Duodenal mucosa (tissue), 2 donors: ENCODE measurements around the gene NR1I3.

Source experiments
- H3K27ac ChIP-seq: one replicate; pipeline ENCODE4 v1.7.0; 2013; ENCODE audit warnings: low read depth, low read length
- H3K27me3 ChIP-seq, 2 donors: one replicate each; pipeline ENCODE4 v1.7.0; 2013; ENCODE audit warnings: low read length in 2 of 2, control low read depth in 1 of 2; ENCODE audit not compliant: insufficient read depth in 2 of 2, control insufficient read depth in 1 of 2
- H3K36me3 ChIP-seq, 2 donors: one replicate each; pipeline ENCODE4 v1.7.0; 2013; ENCODE audit warnings: low read length in 2 of 2, control low read depth in 1 of 2; ENCODE audit not compliant: insufficient read depth in 2 of 2, control insufficient read depth in 1 of 2
- H3K4me1 ChIP-seq, 2 donors: one replicate each; pipeline ENCODE4 v1.7.0; 2013; ENCODE audit warnings: low read length in 2 of 2, control low read depth in 1 of 2; ENCODE audit not compliant: insufficient read depth in 2 of 2, control insufficient read depth in 1 of 2
- H3K4me3 ChIP-seq, 2 donors: one replicate each; pipeline ENCODE4 v1.7.0; 2013; ENCODE audit warnings: low read length in 2 of 2, low read depth in 1 of 2
- H3K9ac ChIP-seq, 2 donors: one replicate each; pipeline ENCODE4 v1.7.0; 2013; ENCODE audit warnings: low read length in 2 of 2, low read depth in 1 of 2
- H3K9me3 ChIP-seq, 2 donors: one replicate each; pipeline ENCODE4 v1.7.0; 2013; ENCODE audit warnings: low read length in 2 of 2, control low read depth in 1 of 2; ENCODE audit not compliant: control insufficient read depth in 1 of 2

The NR1I3 gene

DNA sequence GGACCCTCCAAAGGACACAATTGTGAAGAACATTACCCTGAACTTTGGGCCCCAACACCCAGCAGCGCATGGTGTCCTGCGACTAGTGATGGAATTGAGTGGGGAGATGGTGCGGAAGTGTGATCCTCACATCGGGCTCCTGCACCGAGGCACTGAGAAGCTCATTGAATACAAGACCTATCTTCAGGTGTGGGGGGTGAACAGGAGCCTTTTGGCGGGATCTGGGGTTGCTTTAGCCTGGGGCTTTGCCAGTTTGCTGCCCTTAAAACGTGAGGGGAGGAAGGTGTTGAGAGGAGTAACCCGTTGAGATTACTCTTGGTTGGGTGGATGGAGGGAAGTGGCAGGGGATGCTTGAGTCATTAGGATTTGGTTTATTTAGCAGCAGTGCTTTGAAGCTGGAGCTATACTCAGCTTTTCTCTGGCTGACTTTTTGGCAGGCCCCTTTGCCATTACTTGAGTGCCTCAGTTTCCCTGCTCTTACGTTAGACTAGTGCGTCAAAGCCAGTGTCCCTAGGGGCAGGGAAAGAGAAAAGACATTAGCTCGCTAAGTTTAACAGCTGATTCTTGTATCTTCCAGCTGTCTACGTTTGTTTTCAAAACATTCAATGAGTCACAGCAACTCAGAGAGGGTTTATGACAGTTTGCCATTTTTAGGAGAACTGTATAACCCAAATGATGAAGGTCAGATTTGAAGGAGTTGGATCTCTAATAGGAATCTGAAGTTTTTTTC is 31.4 kb downstream of the NR1I3 start:
- H3K36me3 ChIP-seq: peaks cover 43 to 63% of the 10 kb centered on the region in 2 donors
- H3K4me1 ChIP-seq: peaks cover 17 to 28% of the 10 kb centered on the region in 2 donors
- H3K9me3 ChIP-seq: no peaks in the 10 kb centered on the region
- no peak overlapping the region for H3K9ac ChIP-seq
- H3K27ac ChIP-seq: peak overlapping the region; percentile 47
- H3K4me3 ChIP-seq: no peak overlapping the region
- H3K27me3 ChIP-seq: no peaks in the 10 kb centered on the region

DNA sequence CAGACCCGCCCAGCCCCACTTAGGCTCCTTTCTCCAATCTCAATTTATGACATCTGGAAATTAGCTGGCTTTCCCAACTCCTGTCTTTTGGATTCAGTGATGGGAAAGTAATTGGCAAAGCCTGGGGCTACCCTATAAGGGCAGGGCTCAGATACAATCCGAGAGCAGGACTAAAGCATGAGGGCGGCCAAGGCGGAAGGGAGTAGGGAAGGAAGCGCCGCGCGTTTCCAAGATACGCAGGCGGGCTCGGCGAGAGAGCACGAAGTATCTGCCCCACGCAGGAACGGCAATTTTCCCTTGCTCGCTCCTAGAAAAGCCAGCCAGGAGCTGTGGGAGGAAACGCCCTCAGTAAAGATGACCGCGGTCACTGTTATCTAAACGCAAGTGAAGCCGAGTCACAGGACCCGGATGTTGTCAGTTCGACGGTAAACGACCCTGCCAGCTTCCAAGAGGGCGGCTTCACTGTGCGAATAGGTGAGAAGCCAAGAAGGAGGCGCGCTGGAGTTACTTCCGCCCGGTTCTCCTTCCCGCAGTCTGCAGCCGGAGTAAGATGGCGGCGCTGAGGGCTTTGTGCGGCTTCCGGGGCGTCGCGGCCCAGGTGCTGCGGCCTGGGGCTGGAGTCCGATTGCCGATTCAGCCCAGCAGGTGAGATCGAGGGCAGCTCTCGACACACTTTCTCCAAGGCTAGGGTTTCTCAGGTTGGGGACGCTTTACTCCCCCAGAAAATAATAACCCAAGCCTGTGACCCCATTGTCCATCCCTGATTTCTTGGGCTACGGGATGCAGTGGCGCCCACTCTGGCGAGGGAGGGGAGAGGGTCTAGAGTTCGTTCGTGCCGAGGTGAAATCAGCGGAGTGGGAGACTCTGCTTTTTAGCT is 35.9 kb downstream of the NR1I3 start, which contains the start of gene NDUFS2:
NDUFS2 (plus strand) TSS at position 532 of the 877 bp plus-strand sequence; CDS start at position 551, 19 bp downstream.
- Histone ChIP-seq H3K27me3 (no peaks in the 10 kb centered on the region), H3K9me3 (no peaks in the 10 kb centered on the region), H3K4me1 (peaks cover 56 to 59% of the 10 kb centered on the region in 2 donors), H3K27ac (peak within 1 kb of the TSS; percentile 97), H3K36me3 (peaks cover 22 to 26% of the 10 kb centered on the region in 2 donors), H3K4me3 (peak within 1 kb of the TSS; percentile 93 to 97), H3K9ac (peak within 1 kb of the TSS; percentile 81 to 97)

DNA sequence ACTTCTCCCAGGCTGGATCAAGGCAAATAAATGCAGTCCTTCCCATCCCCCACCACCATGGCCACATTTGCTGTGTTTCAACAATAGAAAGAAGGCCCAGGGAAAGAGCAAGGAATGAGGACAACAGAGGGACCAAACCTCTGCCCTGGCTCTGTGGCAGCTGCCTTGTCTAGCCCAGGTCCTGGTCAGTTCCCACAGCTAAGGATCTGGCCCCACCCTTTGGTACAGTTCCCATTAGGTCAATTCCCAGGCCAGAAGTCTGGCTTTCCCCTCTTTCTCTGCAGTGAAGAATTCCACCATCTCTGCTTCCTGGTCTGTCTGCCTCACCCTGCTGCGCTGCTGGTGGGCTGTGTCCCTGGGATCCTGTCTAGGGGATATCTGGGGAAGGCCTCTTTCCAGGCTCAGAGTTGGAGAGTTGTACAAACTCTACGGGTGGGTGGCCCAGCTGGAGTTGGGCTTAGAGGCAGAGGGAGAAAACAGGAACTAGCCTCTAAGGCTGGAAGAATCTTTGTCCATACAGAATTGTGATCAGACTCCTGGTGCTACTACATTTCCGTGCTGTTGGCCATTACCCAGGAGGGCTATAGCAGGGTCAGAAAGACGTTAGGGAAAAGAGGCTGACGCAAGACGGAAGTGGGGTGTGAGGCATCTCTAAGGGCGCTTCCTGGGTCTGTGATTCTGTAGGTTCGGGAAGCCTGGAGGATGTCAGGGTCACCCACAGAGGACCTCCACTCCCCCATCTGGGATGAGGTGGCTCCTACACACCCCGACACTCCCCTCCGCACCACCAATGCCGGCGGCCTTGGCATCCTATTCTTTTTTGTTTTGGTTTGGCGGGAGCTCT is 36.8 kb downstream of the NR1I3 start:
- Histone ChIP-seq H3K36me3 (peaks cover 13 to 17% of the 10 kb centered on the region in 2 donors), H3K4me1 (peaks cover 59 to 65% of the 10 kb centered on the region in 2 donors), H3K27ac (peak overlapping the region; percentile 97), H3K4me3 (peak overlapping the region; percentile 93 to 97), H3K27me3 (no peaks in the 10 kb centered on the region), H3K9me3 (no peaks in the 10 kb centered on the region), H3K9ac (peak overlapping the region; percentile 81 to 97)

DNA sequence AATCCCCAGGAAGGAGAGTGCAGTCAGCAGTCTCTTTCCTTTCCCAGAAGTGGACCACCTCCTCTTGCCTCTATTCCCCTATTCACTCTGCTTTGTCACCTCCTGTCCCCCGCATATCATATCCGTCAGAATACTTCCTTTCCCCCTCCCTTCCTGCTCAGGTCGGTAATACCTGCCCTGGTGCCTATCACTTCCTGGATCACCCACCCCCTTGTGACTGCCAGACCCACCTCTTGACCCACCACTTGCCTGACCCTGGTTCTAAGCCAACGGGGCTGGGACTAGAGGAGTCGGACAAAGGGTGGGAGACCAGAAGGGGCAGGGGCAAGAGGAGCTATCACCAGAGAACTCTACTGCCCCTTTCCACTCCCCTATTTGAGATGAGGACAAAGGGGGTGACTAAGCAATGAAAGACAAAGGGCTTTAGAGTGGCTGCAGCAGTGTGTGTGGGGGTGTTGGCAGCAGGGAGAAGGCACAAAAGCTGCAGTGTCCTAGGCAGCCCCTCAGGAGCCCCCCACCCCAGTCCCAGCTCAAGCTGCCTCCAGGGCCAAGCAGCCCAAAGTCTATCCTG is 37.5 kb downstream of the NR1I3 start:
- Histone ChIP-seq H3K9ac (peak overlapping the region in 1 of 2 donors; percentile 97), H3K27ac (peak overlapping the region; percentile 97), H3K4me3 (no peak overlapping the region), H3K36me3 (peaks cover 11 to 12% of the 10 kb centered on the region in 2 donors), H3K27me3 (no peaks in the 10 kb centered on the region), H3K9me3 (no peaks in the 10 kb centered on the region), H3K4me1 (peaks cover 63% of the 10 kb centered on the region in 2 donors)

DNA sequence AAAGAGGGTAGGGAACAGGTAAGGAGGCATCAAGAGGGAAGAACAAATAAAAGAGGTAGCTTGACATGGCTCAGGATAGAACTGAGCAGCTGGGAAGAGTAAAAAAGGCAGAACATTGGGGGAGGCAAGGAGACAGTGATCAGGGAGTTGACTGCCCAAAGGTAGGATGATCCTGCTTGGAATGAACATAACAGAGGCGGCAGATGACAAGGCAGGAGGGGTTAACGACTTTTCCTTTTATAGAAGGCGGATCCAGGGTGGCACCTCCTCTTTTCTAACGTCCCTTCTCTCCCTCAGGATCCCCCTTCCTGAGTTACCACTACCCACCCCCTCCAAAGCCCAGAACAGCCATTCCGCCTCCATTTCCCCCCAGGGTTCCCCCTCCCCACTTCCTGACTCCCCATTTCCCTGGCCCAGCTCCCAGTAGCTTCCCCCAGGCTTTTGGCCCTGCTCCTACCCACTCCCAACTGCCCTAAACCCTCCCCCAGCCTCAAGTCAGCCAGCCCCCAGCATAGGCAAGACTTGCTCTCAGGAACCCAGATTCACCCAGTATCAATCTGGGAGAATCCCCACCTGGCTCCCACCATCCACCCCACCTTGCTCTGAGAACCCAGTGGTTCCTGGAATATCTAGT is 38.4 kb downstream of the NR1I3 start:
- peaks cover 57 to 63% of the 10 kb centered on the region in 2 donors for H3K4me1 ChIP-seq
- H3K27ac ChIP-seq: peak overlapping the region; percentile 97
- peak overlapping the region in 1 of 2 donors; percentile 40 for H3K9ac ChIP-seq
- H3K36me3 ChIP-seq: peaks cover 7 to 11% of the 10 kb centered on the region in 2 donors
- H3K27me3 ChIP-seq: no peaks in the 10 kb centered on the region
- H3K4me3 ChIP-seq: no peak overlapping the region
- no peaks in the 10 kb centered on the region for H3K9me3 ChIP-seq

DNA sequence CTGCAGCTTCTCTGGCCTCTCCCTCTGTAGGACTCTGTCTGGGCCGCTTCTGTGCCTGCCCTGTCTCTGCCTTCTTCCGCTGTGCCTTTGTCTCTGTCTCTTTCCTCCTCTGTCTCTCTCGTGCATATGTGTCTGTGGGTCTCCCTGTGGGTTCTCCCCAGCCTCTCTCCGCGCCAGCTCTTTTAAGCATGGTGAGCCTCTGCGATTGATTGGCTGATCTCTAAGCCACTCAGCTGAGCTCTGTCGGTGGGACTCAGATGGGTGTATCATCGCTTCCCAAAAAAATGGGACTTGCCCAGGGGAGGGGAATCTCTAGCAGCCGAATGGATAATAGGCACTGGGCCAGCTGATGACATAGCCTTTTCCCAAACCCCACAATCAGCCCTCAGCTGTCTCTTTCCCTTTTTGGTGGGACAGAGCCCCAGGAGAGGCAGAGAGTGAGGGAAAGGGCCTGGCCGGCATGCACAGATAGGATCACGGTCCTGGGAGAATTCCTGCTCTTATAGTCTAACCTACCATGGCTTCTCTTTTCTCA is 39.0 kb downstream of the NR1I3 start, which contains the start of gene ADAMTS4:
ADAMTS4 (minus strand) TSS at position 158 of the 535 bp plus-strand sequence. CDS start 427 bp downstream, outside the sequence.
- H3K36me3 ChIP-seq: peaks cover 4 to 7% of the 10 kb centered on the region in 2 donors
- peaks cover 52 to 63% of the 10 kb centered on the region in 2 donors for H3K4me1 ChIP-seq

DNA sequence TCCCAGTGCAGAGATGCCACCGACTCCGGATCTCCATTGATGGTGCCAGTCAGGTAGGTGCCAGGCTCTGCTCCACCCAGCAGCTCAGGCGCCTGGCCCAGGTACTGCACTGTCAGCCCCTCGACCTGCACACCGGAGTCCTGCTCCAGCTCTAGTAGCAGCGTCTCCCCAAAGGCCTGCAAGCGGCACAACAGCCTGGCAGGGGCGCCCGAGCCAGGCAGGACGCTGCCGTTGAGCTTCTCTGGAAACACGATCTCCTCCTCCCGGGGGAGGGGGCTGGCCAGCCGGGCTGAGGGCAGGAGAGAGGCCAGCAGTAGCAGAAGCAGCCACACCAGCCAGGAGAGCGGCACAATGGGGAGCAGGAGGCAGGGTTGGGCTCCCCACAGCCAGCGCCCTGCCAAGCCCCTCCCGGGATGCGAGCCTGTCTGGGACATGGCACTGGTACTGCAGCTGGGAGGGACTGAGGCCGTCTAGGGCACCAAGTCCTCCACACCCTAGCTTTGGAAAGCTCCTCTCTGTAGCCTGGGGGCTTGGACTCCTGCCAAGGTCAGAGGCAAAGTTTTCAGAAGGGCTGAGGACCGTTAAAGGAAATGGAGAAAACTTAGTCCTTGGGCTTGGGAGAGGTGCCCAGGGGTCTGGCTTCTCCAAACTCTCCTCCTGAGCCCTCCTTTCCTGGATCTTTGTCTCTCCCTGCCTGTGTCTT is 39.7 kb downstream of the NR1I3 start:
- Histone ChIP-seq H3K9ac (peak overlapping the region; percentile 36 to 38), H3K4me3 (peak overlapping the region; percentile 42 to 50), H3K36me3 (peaks cover 0 to 1% of the 10 kb centered on the region in 2 donors), H3K27me3 (no peaks in the 10 kb centered on the region), H3K9me3 (no peaks in the 10 kb centered on the region), H3K27ac (peak overlapping the region; percentile 65), H3K4me1 (peaks cover 46 to 59% of the 10 kb centered on the region in 2 donors)

More for the DNA sequence above, 39.0 kb downstream of the NR1I3 start, which contains the start of gene ADAMTS4:
- peak within 1 kb of the TSS; percentile 38 to 40 for H3K9ac ChIP-seq
- H3K9me3 ChIP-seq: no peaks in the 10 kb centered on the region
- no peaks in the 10 kb centered on the region for H3K27me3 ChIP-seq
- peak within 1 kb of the TSS; percentile 97 for H3K27ac ChIP-seq
- H3K4me3 ChIP-seq: peak within 1 kb of the TSS; percentile 42 to 50

DNA sequence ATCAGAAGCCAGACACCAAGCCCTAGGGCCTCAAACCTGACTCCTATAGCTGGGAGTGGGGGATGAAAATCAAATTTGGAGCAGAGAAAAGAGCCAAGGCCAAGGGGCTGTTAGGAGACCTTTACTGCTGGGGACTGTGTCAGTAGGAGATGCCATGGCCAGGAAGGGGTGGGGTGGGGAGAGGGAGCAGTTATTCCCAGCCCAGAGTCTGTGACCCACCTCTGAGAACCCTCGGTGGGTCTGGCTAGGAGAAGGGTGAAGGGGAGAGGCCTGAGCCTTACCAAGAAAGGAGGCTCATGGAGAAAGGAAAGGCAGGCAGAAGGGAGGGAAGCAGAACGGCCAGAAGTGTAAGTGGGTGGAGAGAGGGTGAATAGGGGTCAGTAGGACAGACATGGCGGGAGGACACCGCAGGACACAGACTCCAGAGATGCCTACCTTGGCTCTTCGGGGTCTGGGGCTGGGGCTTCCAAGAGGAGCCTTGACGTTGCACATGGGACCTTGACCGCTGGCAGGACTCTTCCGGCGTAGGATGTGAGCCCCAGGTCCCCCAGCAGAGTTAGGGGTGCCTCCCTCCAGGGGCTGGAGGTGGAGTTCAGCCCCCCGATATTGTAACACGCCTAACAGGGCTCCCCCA is 40.3 kb downstream of the NR1I3 start:
- no peaks in the 10 kb centered on the region for H3K27me3 ChIP-seq
- H3K27ac ChIP-seq: peak overlapping the region; percentile 64
- peak overlapping the region; percentile 36 to 38 for H3K9ac ChIP-seq
- peak overlapping the region; percentile 42 to 50 for H3K4me3 ChIP-seq
- no peaks in the 10 kb centered on the region for H3K9me3 ChIP-seq
- no peaks in the 10 kb centered on the region for H3K36me3 ChIP-seq
- peaks cover 49 to 62% of the 10 kb centered on the region in 2 donors for H3K4me1 ChIP-seq
